Kidney (tissue), 14 donors: Measurements from ENCODE around the gene CA14. TPM values are rescaled to one million over a fixed set of nuclear protein-coding genes. Genes with fewer than 3 reads are reported as not detected.

Experiments
- DNase-seq, 5 donors: peaks; one replicate each; pipeline ENCODE4 v3.0.0-alpha.2; 2013 to 2020
- FAIRE-seq: peaks from 2 replicates; lab custom pipeline; 2012; peaks lifted over from hg19 to GRCh38; lab: Jason Lieb, UNC
- H3K27ac ChIP-seq, 2 donors: one replicate each; pipeline ENCODE4 v1.7.0; 2013; ENCODE audit warnings: low read depth in 2 of 2, low read length in 2 of 2, inconsistent platforms in 1 of 2
- H3K27me3 ChIP-seq: one replicate; pipeline ENCODE4 v1.7.1; 2013; ENCODE audit warnings: low read length, inconsistent platforms; ENCODE audit not compliant: control insufficient read depth, insufficient read depth
- H3K36me3 ChIP-seq, 3 donors: one replicate each; pipeline versions ENCODE4 v1.7.0 to v1.7.1; 2013; ENCODE audit warnings: low read length in 3 of 3, control low read depth in 1 of 3, inconsistent platforms in 1 of 3; ENCODE audit not compliant: insufficient read depth in 3 of 3, control insufficient read depth in 2 of 3
- H3K4me1 ChIP-seq, 3 donors: one replicate each; pipeline versions ENCODE4 v1.7.0 to v1.7.1; 2013; ENCODE audit warnings: low read length in 3 of 3, inconsistent platforms in 1 of 3, low read depth in 1 of 3; ENCODE audit not compliant: control insufficient read depth in 2 of 3, insufficient read depth in 2 of 3
- H3K4me3 ChIP-seq, 3 donors: one replicate each; pipeline versions ENCODE4 v1.7.0 to v1.8.1; 2013; ENCODE audit warnings: low read length in 3 of 3, control low read depth in 1 of 3, inconsistent platforms in 1 of 3
- H3K9ac ChIP-seq, 3 donors: one replicate each; pipeline versions ENCODE4 v1.7.0 to v1.7.1; 2013; ENCODE audit warnings: low read length in 3 of 3, control low read depth in 1 of 3, inconsistent platforms in 1 of 3
- H3K9me3 ChIP-seq, 3 donors: one replicate each; pipeline versions ENCODE4 v1.7.0 to v1.7.1; 2013; ENCODE audit warnings: low read length in 3 of 3, control low read depth in 1 of 3, inconsistent platforms in 1 of 3; ENCODE audit not compliant: control insufficient read depth in 2 of 3, insufficient read depth in 1 of 3
- intact Hi-C: fragments of 100-400 bp; cut with DNase I; formaldehyde crosslinking; loops from one replicate; pipeline ENCODE4 v1.11.1; 2022
- polyA plus RNA-seq: library from polyadenylated mRNA; stranded (reverse); fragments of 350-450 nt; fragmentation: Illumina TruSeq; extraction: RNeasy Lipid Tissue Mini Kit (QIAGEN cat#74804); gene quantifications from one replicate; pipeline ENCODE4 v1.2.3, GENCODE V29; 2014; ENCODE audit warnings: low read depth, low replicate concordance; ENCODE audit not compliant: insufficient read depth
- total RNA-seq: library from RNA; stranded (reverse); fragmentation: NEBNext Ultra II Directional; extraction: Animal tissue kit (Norgen Biotek cat#: 25700); gene quantifications from one replicate; pipeline ENCODE4 v1.2.1, GENCODE V29; 2021
- TF ChIP-seq, protein P1 (sequence below): IDR thresholded peaks from 3 replicates; pipeline ENCODE4 v1.5.1; 2012; ENCODE audit warnings: mild to moderate bottlenecking, moderate library complexity, borderline replicate concordance; ENCODE audit not compliant: insufficient read depth; ENCODE audit errors: extremely low read depth
- donor health status: control.
- donor health status: control.
- donor health status: control.
- donor health status: control.
- donor health status: control.
- donor health status: DM: yes; HTN: yes; CAD: no.
- donor health status: Normal renal cell carcinoma (clear cell type).

The CA14 gene
- total and polyA plus RNA-seq, 2 donors from 2014 or later = 0.35 to 0.41 TPM

DNA sequence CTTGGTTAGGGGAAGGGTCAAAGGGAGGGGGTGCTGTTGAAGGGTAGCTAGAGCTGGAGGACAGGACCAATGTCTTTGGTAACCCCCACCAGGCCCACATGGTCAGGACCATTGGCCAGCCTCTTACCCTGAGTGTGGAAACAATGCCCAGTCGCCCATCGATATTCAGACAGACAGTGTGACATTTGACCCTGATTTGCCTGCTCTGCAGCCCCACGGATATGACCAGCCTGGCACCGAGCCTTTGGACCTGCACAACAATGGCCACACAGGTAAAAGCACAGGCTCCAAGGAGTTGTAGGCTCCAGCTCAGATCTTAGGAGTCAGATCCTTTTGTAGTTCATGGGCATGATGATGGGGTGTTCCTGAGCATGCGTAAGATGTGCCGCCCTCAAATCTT, 3.8 kb downstream of the CA14 start:
- Histone ChIP-seq H3K27me3 (no peaks in the 10 kb centered on the region), H3K4me3 (no peak overlapping the region), H3K9me3 (no peaks in the 10 kb centered on the region), H3K4me1 (peaks cover 1 to 11% (median 11%) of the 10 kb centered on the region in 3 donors), H3K36me3 (peaks cover 0 to 15% (median 14%) of the 10 kb centered on the region in 3 donors), H3K27ac (no peak overlapping the region), H3K9ac (no peak overlapping the region)
- no peak for DNase-seq
- TF ChIP-seq, protein P1, sequence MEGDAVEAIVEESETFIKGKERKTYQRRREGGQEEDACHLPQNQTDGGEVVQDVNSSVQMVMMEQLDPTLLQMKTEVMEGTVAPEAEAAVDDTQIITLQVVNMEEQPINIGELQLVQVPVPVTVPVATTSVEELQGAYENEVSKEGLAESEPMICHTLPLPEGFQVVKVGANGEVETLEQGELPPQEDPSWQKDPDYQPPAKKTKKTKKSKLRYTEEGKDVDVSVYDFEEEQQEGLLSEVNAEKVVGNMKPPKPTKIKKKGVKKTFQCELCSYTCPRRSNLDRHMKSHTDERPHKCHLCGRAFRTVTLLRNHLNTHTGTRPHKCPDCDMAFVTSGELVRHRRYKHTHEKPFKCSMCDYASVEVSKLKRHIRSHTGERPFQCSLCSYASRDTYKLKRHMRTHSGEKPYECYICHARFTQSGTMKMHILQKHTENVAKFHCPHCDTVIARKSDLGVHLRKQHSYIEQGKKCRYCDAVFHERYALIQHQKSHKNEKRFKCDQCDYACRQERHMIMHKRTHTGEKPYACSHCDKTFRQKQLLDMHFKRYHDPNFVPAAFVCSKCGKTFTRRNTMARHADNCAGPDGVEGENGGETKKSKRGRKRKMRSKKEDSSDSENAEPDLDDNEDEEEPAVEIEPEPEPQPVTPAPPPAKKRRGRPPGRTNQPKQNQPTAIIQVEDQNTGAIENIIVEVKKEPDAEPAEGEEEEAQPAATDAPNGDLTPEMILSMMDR = no peak
- FAIRE-seq = no peak
- intact Hi-C loops = no loop called here

DNA sequence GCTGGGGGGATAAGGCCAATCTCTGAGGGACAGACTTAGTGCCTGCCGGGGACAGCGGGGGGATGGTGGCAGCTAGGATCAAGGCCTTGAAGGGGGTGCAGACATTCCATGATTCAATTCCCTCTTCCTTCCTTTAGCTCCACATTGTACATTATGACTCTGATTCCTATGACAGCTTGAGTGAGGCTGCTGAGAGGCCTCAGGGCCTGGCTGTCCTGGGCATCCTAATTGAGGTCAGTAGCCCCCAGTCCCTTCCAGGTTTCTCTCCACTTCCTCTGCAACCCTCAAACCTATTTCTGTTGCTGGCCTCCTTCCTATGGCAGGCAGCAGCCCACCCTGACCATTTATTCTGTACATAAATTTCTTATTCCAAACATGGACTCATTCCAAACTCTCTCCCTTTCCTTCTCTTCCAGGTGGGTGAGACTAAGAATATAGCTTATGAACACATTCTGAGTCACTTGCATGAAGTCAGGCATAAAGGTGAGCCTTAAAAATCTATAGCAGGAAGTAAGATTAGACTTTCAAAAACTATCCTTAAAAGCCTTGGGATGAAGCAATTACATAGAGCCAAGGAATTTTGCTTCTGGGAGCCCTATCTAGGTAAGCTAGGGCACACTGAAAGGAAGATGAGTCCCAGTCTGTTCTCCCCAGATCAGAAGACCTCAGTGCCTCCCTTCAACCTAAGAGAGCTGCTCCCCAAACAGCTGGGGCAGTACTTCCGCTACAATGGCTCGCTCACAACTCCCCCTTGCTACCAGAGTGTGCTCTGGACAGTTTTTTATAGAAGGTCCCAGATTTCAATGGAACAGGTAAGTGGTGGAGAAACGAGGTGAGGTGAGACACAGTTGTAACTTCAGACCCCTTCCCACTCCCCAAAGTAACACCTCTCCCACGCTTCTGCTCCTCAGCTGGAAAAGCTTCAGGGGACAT, 5.1 kb downstream of the CA14 start:
- no peak overlapping the region for H3K27ac ChIP-seq
- H3K4me1 ChIP-seq = peaks cover 5 to 16% (median 12%) of the 10 kb centered on the region in 3 donors
- intact Hi-C loops = no loop called here
- no peak overlapping the region for H3K9ac ChIP-seq
- DNase-seq (no peak), FAIRE-seq (no peak)
- H3K9me3 ChIP-seq = no peaks in the 10 kb centered on the region
- no peak overlapping the region for H3K4me3 ChIP-seq
- peaks cover 0 to 25% (median 16%) of the 10 kb centered on the region in 3 donors for H3K36me3 ChIP-seq
- no peaks in the 10 kb centered on the region for H3K27me3 ChIP-seq
- TF ChIP-seq, protein P1 = no peak

DNA sequence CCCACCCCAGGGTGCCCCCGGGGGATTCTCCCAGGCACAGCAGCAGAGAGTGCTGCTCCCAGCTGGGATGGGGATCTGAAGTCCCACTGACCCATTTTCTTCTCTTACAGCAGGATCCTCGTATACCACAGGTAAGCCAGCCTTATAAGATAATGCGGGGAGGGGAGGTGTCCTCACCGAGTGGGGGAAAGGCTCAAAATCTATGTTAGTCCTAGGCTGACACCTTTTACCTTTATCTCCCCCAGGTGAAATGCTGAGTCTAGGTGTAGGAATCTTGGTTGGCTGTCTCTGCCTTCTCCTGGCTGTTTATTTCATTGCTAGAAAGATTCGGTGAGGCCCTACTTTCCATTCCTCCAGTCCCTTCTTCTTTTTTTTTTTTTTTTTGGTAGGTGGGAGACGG, 6.0 kb downstream of the CA14 start:
- Histone ChIP-seq H3K4me3 (no peak overlapping the region), H3K4me1 (peaks cover 5 to 19% (median 18%) of the 10 kb centered on the region in 3 donors), H3K36me3 (peaks cover 0 to 25% (median 16%) of the 10 kb centered on the region in 3 donors), H3K9ac (no peak overlapping the region), H3K27ac (no peak overlapping the region), H3K9me3 (no peaks in the 10 kb centered on the region), H3K27me3 (no peaks in the 10 kb centered on the region)
- TF ChIP-seq, protein P1 = no peak
- no peak for DNase-seq
- intact Hi-C loops = no loop called here
- FAIRE-seq = no peak
